ENCODE data around the gene RET.
"Not testable (repeated sequence)": the region's sequence is repeated elsewhere in the genome, so short reads cannot be mapped to it uniquely, and the experiment has no call there.

- not testable (repeated sequence) for TF ChIP-seq CTCF (IDR thresholded peaks at IDR 0.05; ENCODE audit: poor library complexity); EZH2 (IDR thresholded peaks at IDR 0.05; ENCODE audit: borderline replicate concordance); EZH2phosphoT487 (IDR thresholded peaks at IDR 0.05; ENCODE audit: low read depth, severe bottlenecking, unreplicated experiment)
Measured at GRCh38 chr10:43099339-43099738, 22.5 kb downstream of the RET start.

All from hepatocyte (in vitro differentiated cells).